Lung microvascular endothelial cell (primary cell): ENCODE measurements around the gene PLCH2. TPM values are rescaled to one million over a fixed set of nuclear protein-coding genes. Genes with fewer than 3 reads are reported as not detected.
A peak's percentile ranks its signal among the peaks of the same experiment; 100 is the strongest.
"Not testable (repeated sequence)": the region's sequence is repeated elsewhere in the genome, so short reads cannot be mapped to it uniquely, and the experiment has no call there.

ENCODE experiments used
- DNase-seq, 2 donors: peaks; one replicate each; pipeline versions ENCODE4 v3.0.0 to v3.0.0-alpha.2; 2010; ENCODE audit warnings: low read depth in 2 of 2
- total RNA-seq: library from RNA; depleted of rRNA; stranded (reverse); fragments of >200 nt; gene quantifications from 2 replicates; pipeline ENCODE4 v1.2.1, GENCODE V29; 2014

PLCH2 gene
- total RNA-seq, 1 donor from 2014 or later: under 0.01 TPM

DNA sequence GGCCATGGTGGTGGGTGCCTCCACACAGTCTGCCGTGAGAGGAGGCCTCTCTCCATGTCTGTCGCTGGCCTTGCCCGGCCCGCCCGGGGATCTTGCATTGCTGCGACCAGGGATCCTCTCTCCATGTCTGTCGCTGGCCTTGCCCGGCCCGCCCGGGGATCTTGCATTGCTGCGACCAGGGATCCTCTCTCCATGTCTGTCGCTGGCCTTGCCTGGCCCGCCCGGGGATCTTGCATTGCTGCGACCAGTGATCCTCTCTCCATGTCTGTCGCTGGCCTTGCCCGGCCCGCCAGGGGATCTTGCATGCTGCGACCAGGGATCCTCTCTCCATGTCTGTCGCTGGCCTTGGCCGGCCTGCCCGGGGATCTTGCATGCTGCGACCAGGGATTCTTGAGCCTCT is 35.7 kb upstream of the PLCH2 start:
- not testable (repeated sequence) for DNase-seq

DNA sequence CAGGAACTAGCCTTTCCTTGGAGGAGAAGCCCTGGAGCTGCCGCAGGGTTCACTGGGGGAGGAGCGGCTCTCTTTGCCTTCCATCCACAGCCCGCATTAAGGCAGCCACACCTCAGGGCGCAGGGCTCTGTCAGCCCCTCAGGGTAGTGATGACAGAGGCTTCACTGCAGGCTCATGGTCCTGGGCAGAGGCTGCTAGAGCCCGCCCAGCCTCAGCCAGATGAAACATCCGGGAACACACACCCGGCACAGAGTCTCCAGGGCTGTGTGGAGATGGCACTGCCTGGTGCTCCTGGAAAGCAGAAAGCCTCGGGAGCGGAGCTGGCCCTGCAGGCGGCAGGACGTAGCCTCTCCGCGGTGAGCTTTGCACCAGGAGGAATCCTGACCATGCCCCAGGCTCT is 34.3 kb upstream of the PLCH2 start:
- no peak for DNase-seq

DNA sequence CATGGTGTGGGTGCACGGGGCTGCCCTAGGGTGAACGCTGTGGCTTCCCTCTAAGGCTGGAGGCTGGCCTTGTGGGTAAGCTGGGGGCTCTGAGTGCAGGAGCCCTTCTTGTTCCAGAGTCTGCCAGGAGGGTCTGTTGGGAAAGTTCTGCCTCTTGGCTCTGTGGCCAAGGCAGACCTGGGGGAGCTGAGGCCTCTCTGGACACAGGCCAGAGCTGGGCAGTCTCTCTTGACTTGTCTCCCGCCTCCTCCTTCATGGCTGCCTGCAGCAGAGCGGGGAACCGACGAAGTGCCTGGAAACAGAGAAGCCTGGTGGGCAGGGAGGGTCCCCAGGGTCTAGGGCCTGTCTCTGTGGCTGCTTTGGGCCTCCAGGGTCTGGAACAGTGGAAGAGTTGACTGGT is 33.4 kb upstream of the PLCH2 start:
- DNase-seq: no peak

GRCh38 chr1:2443277-2444137 is 32.6 kb upstream of the PLCH2 start:
- DNase-seq: peak; percentile 43 to 47

- DNase-seq: no peak
Measured at GRCh38 chr1:2444138-2444591, 31.9 kb upstream of the PLCH2 start.

DNA sequence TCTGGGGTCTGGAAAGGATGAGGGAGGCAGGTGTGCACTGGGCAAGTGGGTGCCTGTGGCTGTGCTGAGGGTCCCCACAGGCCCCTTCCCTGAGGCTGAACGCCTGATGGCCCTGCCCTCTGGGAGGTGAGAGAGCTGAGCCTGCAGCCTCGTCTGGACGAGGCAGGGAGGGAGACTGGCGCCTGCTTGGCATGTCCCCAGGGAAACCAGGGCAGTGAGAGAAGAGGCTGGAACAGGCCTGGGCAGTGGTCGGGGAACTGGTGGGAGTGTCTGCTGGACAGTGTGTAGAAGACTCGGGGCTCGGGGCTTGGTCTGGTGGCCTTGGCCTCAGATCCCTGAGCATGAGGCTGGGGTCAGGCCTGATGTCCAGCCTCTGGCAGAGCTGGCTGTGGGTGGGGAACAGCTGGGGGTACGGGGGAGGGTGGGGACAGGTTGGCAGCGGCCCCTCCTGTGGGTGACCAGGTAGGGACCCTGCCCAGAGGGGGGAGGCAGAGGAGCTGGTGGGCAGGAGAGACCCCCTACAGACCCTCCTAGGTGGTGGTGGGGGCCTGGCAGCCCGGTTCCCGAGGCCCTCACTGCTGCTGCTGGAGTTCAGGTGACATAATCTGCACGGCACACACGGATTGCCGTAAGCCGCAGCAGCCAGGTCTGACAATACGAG is 30.8 kb upstream of the PLCH2 start:
- DNase-seq: no peak

GRCh38 chr1:2445823-2446215 is 30.3 kb upstream of the PLCH2 start:
- no peak for DNase-seq

DNA sequence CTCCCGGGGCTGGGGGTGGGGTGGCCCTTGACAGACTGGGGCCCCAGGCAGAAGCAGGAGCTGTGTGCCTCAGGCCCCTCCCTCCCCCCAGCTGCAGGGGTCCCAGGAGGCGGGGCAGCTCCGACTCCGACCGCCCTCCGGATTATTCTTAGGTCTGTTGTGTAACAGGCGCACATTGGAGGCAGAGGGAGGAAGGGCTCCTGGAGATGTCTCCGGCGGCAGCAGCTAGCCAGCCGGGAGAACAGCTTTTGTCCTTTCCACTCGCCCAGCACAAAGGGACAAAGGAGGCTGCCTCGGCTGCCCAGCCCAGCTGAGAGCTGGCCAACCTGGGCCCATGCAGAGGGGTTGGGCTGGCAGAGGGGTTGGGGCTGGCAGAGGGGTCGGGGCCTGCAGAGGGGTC is 29.7 kb upstream of the PLCH2 start:
- DNase-seq: no peak

DNA sequence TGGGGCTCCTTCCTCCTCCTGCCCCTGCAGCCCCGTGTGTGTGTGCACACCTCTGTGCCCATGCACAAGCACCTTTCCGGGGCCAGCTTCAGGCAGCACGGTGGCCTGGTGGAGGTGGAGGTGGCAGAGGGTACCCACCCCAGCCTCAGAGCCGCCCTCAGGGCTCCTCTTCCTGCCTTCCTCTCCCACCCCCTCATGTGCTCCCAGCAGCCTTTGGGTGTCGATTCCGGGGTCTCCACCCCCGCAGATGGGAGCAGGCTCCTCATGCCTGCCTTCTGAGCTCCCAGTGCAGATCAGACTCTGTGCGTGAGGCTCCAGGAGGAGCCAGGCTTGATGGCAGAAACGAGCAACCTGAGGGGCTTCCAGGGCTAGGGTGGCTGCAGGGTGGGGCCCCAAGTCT is 29.2 kb upstream of the PLCH2 start:
- no peak for DNase-seq

GRCh38 chr1:2447276-2448097 is 28.6 kb upstream of the PLCH2 start:
- no peak for DNase-seq

GRCh38 chr1:2448098-2448445 is 28.0 kb upstream of the PLCH2 start:
- DNase-seq: peak; percentile 11 to 54

- no peak for DNase-seq
Measured at GRCh38 chr1:2449636-2450454, 26.2 kb upstream of the PLCH2 start.

DNA sequence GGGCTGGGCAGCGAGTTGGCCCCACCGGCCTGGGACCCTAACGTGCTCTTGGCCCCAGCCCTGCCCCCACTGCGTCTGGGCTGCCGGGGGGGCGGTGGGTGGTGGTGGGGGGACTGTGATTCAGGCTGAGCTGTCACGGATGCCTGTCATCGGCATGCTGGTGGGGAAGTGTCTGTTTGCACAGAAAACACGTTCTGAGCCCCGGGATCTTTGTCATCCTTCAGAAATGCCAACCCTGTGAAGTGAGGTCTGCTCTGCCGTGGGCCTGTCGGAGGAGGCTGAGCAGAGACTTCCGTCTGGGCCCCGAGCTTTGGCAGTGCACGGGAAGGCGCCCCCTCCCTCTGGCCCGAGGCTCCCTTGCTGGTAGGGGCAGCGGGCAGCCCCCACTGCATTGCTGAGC is 24.3 kb upstream of the PLCH2 start:
- peak; percentile 27 to 90 for DNase-seq

- DNase-seq: peak in 1 of 2 donors; percentile 48
Measured at GRCh38 chr1:2452201-2452931, 23.7 kb upstream of the PLCH2 start.

DNA sequence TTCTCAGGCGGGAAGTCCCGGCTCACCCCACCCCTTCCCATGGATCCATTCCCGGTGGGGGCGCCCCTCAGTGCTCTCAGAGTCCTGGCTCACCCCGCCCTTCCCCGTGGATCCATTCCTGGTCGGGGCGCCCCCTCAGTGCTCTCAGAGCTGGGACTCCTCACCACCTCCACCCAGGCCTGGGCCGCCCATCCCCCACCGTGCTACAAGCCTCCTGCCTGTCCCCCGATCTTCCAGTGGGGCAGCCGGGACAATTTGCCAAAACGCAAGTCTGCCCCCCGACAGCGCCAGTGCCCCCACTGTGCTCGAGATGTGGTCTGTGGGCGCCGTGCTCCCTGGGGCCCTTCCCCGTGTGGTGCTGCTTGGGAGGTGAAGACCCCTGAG is 23.2 kb upstream of the PLCH2 start:
- no peak for DNase-seq

GRCh38 chr1:2454227-2454626 is 21.9 kb upstream of the PLCH2 start:
- DNase-seq: no peak

GRCh38 chr1:2455757-2456156 is 20.3 kb upstream of the PLCH2 start:
- DNase-seq: no peak

GRCh38 chr1:2457444-2457843 is 18.6 kb upstream of the PLCH2 start:
- DNase-seq: no peak

GRCh38 chr1:2458687-2459086 is 17.4 kb upstream of the PLCH2 start:
- DNase-seq: no peak

GRCh38 chr1:2459102-2459753 is 16.9 kb upstream of the PLCH2 start:
- not testable (repeated sequence) for DNase-seq
